HG03159 (cell line): ENCODE measurements around the gene DOCK3.
A peak's percentile ranks its signal among the peaks of the same experiment; 100 is the strongest.
"Not testable (repeated sequence)": the region's sequence is repeated elsewhere in the genome, so short reads cannot be mapped to it uniquely, and the experiment has no call there.

Experiments
- ATAC-seq: cut with Tn5 transposase; IDR thresholded peaks from one replicate; pipeline ENCODE4 v1.9.1; 2021; ENCODE audit warnings: mild to moderate bottlenecking, moderate library complexity; ENCODE audit not compliant: unreplicated experiment

The DOCK3 gene

GRCh38 chr3:51279448-51279847, 604.7 kb downstream of the DOCK3 start:
- ATAC-seq: no peak

- no peak for ATAC-seq
These were observed 605.4 kb downstream of the DOCK3 start for GRCh38 chr3:51280176-51280575.

GRCh38 chr3:51282931-51283330, 608.2 kb downstream of the DOCK3 start:
- no peak for ATAC-seq

- no peak for ATAC-seq
These were observed 608.7 kb downstream of the DOCK3 start for GRCh38 chr3:51283421-51283820.

GRCh38 chr3:51295625-51296024, 620.9 kb downstream of the DOCK3 start:
- ATAC-seq: peak; percentile 96

- ATAC-seq: no peak
These were observed 622.6 kb downstream of the DOCK3 start for GRCh38 chr3:51297333-51297732.

DNA sequence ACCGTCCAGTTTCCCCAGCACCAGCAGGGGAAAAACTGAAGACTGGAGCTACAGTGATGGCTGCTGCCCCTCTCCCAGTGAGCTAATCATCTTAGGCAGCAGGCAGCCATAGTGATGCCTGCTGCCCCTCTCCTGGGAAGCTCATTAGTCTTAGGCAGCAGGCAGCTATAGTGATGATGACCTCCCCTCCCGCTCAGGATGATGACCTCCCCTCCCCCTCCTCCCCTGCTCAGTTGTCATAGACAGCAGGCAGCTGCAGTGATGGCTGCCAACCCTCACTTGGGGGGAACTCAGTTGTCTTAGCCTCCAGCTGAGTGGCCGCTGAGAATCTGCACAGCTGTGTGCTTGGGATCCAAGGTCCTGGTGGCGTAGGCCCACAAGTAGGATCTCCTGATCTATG, 629.5 kb downstream of the DOCK3 start:
- no peak for ATAC-seq

- ATAC-seq: no peak
These were observed 631.4 kb downstream of the DOCK3 start for GRCh38 chr3:51306093-51306492.

DNA sequence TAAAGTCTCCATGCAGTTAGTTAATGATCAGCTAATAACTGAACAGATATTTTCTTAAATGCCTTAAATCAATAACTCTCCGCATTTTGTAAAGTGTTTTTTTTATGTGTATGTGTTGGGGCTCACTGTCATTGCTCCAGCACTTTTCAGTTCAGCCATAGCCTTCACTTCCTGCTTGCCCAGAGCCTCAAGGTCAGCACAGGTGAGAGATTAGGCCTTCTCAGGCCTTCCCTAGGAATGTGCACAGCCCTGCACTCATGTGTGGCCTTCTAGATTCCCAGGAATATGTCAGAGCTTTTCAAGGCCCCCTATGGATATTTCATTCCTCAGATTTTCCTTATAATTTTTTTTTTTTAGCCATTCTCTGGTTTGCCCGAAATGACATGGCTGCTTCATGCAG, 632.7 kb downstream of the DOCK3 start:
- ATAC-seq: no peak

GRCh38 chr3:51307945-51308607, 633.3 kb downstream of the DOCK3 start:
- ATAC-seq: not testable (repeated sequence)

DNA sequence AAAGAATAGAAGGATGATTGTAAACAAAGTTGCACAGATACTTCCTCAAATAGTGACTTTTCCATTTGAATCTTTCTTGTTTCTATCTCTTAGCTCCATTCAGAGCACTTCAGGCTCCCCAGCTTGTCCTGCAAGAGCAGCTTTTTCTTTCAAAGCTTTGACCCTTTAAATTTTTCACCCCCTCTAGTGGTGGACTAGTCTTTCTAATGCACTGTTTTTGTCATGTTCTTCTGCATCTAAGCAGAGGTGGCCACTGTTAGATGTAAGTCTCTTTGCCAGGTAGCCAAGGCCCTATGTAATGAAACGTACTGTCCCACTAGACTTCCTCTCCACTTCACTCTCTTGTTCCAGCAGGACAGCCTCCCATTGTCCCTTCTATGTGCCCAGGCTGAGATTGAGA, 636.3 kb downstream of the DOCK3 start:
- ATAC-seq: no peak

- ATAC-seq: no peak
These were observed 653.5 kb downstream of the DOCK3 start for GRCh38 chr3:51328206-51328605.

DNA sequence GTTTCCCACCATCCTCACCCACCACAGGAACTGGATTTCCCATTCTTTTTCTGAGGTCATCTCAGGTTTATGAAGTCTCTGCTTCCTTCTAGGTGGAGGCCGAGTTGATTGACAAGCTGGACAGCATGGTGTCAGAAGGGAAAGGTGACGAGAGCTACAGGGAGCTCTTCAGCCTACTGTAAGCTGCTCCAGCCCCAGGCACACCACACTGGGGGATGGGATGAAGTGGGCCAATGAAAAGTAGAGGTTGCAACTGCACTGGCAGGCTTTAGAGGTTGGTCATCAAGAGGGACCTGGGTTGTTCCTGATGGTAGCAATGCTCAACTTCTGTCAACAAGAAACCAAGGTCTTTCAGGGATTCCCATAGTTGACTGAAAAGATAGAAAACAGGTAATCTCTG, 655.3 kb downstream of the DOCK3 start:
- ATAC-seq: no peak

GRCh38 chr3:51332156-51332555, 657.4 kb downstream of the DOCK3 start:
- ATAC-seq: no peak

DNA sequence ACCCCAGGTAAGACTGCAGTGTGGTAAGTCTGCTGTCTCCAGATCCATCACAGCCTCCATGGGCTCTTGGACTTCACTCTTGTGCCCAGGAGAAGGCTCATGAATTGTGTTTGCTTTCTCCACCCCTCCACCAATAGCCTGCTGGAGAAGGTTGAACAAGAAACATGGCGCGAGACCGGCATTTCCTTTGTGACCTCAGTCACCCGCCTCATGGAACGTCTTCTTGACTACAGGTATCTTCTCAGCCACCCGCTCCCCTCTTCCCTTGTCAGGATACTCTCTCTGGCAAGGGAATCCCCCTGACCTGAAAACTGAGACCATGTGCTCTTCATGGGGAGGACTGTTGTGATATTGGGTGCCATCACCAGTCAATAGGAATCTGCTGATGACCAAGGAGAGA, 658.3 kb downstream of the DOCK3 start:
- ATAC-seq: no peak

- no peak for ATAC-seq
These were observed 661.5 kb downstream of the DOCK3 start for GRCh38 chr3:51336261-51336660.

- no peak for ATAC-seq
These were observed 662.9 kb downstream of the DOCK3 start for GRCh38 chr3:51337666-51338065.

DNA sequence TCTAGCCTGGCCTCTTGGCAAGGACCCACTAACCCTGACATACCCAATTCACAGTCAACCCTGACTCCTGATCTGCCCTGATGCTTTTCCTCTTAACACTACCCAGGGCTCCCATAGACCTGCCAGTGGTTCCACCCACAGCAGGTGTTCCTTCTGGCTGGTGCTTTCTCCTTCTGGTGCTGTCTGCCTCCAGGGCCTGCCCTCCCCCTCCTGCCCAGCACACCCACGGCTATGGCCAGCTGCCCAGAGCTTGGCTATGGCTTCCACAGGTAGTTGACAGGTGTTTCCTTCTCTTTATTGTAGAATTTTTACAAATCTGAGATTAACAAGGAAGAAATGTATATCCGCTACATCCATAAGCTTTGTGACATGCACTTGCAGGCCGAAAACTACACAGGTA, 663.9 kb downstream of the DOCK3 start:
- ATAC-seq: no peak

- ATAC-seq: no peak
These were observed 665.5 kb downstream of the DOCK3 start for GRCh38 chr3:51340013-51340829.

GRCh38 chr3:51340989-51341636, 666.4 kb downstream of the DOCK3 start:
- no peak for ATAC-seq

DNA sequence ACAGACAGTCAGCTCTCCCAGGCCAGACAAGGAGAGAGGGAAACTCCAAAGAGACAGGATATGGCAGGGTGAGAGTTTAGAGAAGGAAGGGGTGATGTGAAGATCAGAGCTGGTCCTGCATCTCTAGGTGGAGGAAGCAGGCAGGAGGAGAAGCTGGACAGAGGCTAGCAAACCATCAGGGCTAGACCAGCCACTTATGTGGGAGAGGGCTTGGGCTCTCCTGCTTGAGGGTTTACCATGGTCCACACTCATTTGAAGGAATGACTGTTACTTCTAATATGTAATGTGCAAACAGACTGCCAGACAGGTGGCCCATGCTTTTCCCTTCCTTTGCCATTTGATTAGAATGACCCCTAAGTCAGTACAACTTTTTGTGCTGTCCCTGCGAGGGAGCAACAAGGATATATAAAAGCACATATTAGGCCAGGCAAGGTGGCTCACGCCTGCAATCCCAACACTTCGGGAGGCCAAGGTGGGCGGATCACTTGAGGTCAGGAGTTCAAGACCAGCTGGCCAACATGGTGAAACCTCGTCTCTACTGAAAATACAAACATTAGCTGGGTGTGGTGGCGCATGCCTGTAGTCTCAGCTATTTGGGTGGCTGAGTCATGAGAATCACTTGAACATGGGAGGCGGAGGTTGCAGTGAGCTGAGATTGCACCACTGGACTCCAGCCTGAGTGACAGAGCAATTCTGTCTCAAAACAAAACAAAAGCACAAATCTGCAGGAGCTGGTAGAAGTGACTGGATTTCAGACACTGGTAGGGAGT, 669.4 kb downstream of the DOCK3 start:
- ATAC-seq: no peak
